GM19468 (cell line): ENCODE results near the gene FOXK1.

Source experiments
- ATAC-seq: cut with Tn5 transposase; IDR thresholded peaks from one replicate; pipeline ENCODE4 v1.9.1; 2021; ENCODE audit warnings: mild to moderate bottlenecking, moderate library complexity, moderate number of reproducible peaks; ENCODE audit not compliant: unreplicated experiment; ENCODE audit errors: extremely low read depth

The FOXK1 gene

GRCh38 chr7:4739528-4739992 is 57.5 kb downstream of the FOXK1 start:
- no peak for ATAC-seq

- no peak for ATAC-seq
These were observed 58.7 kb downstream of the FOXK1 start for GRCh38 chr7:4740796-4741195.

- ATAC-seq, result no peak
These were observed 60.0 kb downstream of the FOXK1 start for GRCh38 chr7:4742051-4742573.

GRCh38 chr7:4742852-4743251 is 60.8 kb downstream of the FOXK1 start:
- ATAC-seq, result no peak

- no peak for ATAC-seq
These were observed 62.5 kb downstream of the FOXK1 start for GRCh38 chr7:4744391-4745264.

GRCh38 chr7:4745265-4745919 is 63.3 kb downstream of the FOXK1 start:
- no peak for ATAC-seq

GRCh38 chr7:4745971-4746919 is 64.2 kb downstream of the FOXK1 start:
- ATAC-seq, result no peak

- ATAC-seq, result no peak
These were observed 64.9 kb downstream of the FOXK1 start for GRCh38 chr7:4747013-4747412.

- ATAC-seq, result no peak
These were observed 65.7 kb downstream of the FOXK1 start for GRCh38 chr7:4747746-4748145.

- no peak for ATAC-seq
These were observed 66.2 kb downstream of the FOXK1 start for GRCh38 chr7:4748231-4748681.

GRCh38 chr7:4749363-4749762 is 67.3 kb downstream of the FOXK1 start:
- no peak for ATAC-seq

- no peak for ATAC-seq
These were observed 67.7 kb downstream of the FOXK1 start for GRCh38 chr7:4749798-4750197.

- no peak for ATAC-seq
These were observed 69.4 kb downstream of the FOXK1 start for GRCh38 chr7:4751398-4751947.

GRCh38 chr7:4753598-4754432 is 71.7 kb downstream of the FOXK1 start:
- ATAC-seq, result peak; percentile 19

GRCh38 chr7:4754433-4755010 is 72.4 kb downstream of the FOXK1 start:
- no peak for ATAC-seq

GRCh38 chr7:4755045-4755444 is 73.0 kb downstream of the FOXK1 start:
- ATAC-seq, result no peak

- ATAC-seq, result no peak
These were observed 76.0 kb downstream of the FOXK1 start for GRCh38 chr7:4758111-4758510.

GRCh38 chr7:4758791-4759190 is 76.7 kb downstream of the FOXK1 start:
- no peak for ATAC-seq

- no peak for ATAC-seq
These were observed 77.1 kb downstream of the FOXK1 start for GRCh38 chr7:4759211-4759610.
